ENCODE data around the gene PCIF1.

Gene PCIF1

DNA sequence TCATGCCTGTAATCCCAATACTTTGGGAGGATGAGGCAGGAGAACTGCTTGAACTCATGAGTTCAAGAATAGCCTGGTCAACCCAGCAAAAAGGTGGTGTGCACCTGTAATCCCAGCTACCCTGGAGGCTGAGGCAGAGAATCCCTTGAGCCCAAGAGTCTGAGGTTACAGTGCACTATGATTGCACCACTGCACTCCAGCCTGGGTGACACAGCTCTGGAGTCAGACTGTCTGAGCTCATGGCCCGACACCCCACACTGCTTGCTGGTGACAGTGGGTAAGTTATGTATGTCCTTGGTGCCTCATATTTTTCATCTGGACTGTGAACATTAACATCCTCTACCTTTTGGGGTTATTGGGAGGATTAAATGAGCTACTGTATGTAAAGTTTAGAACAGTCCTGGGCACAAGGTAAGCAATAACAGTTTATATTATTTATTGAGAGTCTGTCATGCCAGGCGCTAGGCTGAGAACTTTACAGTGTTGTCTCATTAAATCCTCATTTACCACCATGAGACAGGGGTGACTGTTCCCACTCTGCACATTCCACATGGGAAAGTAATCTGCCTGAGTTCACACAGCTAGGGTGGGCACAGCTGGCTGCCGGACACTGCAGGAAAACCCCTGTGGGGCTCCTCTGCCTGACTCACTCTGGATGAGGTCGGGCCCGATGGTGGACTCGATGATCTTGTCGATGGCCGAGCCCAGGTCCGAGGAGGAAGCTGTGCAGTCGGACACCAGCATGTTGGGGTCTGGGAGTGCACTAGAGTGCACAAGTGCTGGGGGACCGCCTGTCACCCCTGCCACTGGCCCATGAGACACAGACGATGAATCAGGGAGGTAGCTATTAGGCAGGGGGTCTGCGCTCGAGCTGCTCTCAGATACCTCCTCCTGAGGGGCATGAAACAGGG, 34.6 kb downstream of the PCIF1 start:
- no peak for TF ChIP-seq ZNF274 (IDR thresholded peaks at IDR 0.05; ENCODE audit: low read depth, low read length)
- H3K4me3 ChIP-seq (ENCODE audit: low read length): no peak overlapping the region

GRCh38 chr20:45969712-45970634, 35.5 kb downstream of the PCIF1 start:
- H3K4me3 ChIP-seq (ENCODE audit: low read length): peak overlapping the region; percentile 94
- TF ChIP-seq ZNF274 (IDR thresholded peaks at IDR 0.05; ENCODE audit: low read depth, low read length): no peak

- peak overlapping the region; percentile 94 for H3K4me3 ChIP-seq (ENCODE audit: low read length)
- no peak for TF ChIP-seq ZNF274 (IDR thresholded peaks at IDR 0.05; ENCODE audit: low read depth, low read length)
These were observed 36.4 kb downstream of the PCIF1 start for GRCh38 chr20:45970646-45971424.

- H3K4me3 ChIP-seq (ENCODE audit: low read length): peak overlapping the region; percentile 94
- no peak for TF ChIP-seq ZNF274 (IDR thresholded peaks at IDR 0.05; ENCODE audit: low read depth, low read length)
These were observed 36.9 kb downstream of the PCIF1 start for GRCh38 chr20:45971425-45971674.

DNA sequence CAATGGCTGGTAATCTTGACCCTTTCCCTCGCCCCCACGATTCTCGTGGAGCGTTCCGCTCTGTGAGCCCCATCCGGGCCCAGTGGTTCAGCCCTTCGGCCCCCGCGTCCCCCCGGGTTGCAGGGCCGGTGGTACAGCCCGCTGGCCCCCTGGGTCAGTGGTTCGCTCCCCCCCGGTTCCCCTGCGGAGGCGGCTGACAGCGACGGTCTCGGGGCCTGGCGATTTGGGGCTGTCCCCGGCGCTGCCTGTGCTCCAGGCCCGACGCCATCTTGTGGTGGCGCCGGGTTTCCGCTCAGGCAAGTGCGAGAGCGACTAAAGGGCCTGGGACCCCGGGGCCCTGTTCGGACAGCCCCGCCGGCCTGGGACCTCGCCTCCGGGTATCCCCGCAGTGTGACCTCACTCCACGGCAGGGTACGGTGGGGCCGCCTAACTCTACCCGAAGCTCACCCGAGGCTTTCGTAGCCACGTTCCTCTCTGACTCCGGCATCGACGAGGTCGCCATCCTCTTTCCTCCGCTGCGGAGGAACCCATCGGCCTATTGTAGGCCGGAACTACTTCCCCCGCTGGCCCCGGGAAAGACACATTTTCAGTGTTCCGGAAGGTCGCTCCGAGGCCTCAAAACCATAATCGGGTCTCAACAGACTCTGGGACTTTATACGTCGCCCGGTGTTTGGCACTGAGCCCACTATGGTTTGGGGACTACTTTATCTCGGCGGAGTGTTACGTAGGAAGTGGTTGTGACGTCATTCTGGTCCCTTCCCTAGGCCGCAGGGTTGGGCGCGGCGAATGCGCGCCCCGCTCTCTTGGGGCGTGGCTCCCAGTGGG, 37.4 kb downstream of the PCIF1 start, which contains the start of gene ZNF335:
Gene ZNF335, minus strand, starts transcription at position 529 of the 825 bp plus-strand sequence. CDS start 793 bp downstream, outside the sequence.
- no peak for TF ChIP-seq ZNF274 (IDR thresholded peaks at IDR 0.05; ENCODE audit: low read depth, low read length)
- H3K4me3 ChIP-seq (ENCODE audit: low read length): peak within 1 kb of the TSS; percentile 94

DNA sequence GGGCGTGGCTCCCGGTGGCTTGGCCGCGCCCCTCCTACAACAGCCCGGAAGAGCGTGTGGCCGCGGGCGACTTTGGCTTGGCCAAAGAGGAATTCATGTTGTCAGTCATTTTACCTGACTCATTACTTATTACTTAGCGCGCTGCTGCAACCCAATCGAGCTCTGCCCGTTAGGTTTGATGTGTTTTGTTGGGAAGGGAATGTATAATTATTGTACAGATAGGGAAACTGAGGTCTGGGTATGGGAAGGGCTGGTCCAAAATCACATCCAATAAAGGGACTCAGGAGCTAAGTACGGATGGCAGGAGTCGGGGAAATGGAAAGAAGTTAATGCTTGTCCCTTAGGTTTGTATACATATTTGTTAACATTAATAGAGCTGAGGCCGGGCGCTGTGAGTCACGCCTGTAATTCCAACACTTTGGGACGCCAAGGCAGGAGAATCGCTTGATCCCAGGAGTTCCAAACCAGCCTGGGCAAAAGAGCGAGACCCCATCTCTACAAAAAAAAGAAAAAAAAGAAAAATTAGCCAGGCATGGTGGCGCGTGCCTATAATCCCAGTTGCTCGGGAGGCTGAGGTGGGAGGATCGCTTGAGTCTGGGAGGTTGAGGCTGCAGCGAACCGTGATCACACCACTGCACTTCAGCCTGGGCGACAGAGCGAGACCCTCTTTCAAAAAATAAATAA, 38.2 kb downstream of the PCIF1 start:
- TF ChIP-seq ZNF274 (IDR thresholded peaks at IDR 0.05; ENCODE audit: low read depth, low read length): no peak
- H3K4me3 ChIP-seq (ENCODE audit: low read length): peak overlapping the region; percentile 70

- no peak overlapping the region for H3K4me3 ChIP-seq (ENCODE audit: low read length)
- no peak for TF ChIP-seq ZNF274 (IDR thresholded peaks at IDR 0.05; ENCODE audit: low read depth, low read length)
These were observed 40.5 kb downstream of the PCIF1 start for GRCh38 chr20:45974896-45975565.

DNA sequence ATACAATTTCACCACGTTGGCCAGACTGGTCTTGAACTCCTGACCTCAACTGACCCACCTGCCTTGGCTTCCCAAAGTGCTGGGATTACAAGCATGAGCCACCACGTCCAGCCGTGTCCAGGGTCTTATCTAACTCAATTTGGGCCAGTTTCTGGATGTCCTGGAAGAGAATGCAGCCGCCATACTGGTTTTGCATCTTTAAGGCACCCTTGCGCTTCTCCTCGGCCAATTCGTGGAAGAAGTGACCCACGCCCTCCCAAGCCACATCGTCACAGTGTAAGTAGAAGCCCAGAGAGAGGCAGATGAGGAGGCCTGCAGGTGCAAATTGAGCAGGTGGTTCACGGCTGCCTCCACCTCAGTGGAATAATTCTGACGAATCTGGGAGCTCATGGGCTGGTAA, 41.2 kb downstream of the PCIF1 start:
- no peak overlapping the region for H3K4me3 ChIP-seq (ENCODE audit: low read length)
- no peak for TF ChIP-seq ZNF274 (IDR thresholded peaks at IDR 0.05; ENCODE audit: low read depth, low read length)

DNA sequence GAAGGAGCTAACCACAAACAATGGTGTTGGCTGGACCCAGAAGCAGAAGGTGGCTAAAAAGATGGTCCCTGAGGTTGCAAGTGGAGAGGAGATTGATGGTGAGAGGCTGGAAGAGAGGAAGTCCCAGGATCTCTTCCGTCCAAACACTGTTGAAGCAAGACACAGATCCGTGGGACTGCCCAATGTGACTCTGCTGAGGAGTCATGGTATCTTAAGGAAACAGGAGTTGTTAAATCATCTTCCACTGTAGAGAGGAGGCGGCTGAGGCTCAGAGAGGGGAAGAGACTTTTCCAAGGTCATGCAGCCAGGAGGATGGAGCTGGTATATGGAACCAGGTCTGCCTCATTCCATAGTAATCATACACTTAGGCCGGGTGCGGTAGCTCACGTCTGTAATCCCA, 41.6 kb downstream of the PCIF1 start:
- H3K4me3 ChIP-seq (ENCODE audit: low read length): no peak overlapping the region
- TF ChIP-seq ZNF274 (IDR thresholded peaks at IDR 0.05; ENCODE audit: low read depth, low read length): no peak

DNA sequence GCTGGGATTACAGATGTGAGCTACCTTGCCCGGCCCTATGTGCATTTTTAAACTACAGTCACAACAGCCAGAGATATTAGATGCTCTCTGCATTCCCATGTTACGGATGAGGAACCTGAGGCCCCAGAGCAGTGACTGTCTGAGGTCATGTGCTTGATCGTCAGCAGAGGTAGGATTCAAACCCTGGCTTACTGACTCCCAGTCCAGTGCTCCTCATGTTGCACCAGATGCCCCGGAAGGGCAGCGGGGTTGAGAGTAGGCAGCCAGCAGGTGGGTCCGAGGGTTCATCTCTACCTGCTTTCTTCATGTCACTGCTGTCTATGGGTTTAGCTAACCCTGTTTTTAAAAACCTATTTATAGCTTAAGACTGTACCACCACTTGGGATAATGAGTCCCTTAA, 46.8 kb downstream of the PCIF1 start:
- no peak overlapping the region for H3K4me3 ChIP-seq (ENCODE audit: low read length)
- TF ChIP-seq ZNF274 (IDR thresholded peaks at IDR 0.05; ENCODE audit: low read depth, low read length): no peak

- TF ChIP-seq ZNF274 (IDR thresholded peaks at IDR 0.05; ENCODE audit: low read depth, low read length): no peak
- H3K4me3 ChIP-seq (ENCODE audit: low read length): no peak overlapping the region
These were observed 48.8 kb downstream of the PCIF1 start for GRCh38 chr20:45983279-45983743.

DNA sequence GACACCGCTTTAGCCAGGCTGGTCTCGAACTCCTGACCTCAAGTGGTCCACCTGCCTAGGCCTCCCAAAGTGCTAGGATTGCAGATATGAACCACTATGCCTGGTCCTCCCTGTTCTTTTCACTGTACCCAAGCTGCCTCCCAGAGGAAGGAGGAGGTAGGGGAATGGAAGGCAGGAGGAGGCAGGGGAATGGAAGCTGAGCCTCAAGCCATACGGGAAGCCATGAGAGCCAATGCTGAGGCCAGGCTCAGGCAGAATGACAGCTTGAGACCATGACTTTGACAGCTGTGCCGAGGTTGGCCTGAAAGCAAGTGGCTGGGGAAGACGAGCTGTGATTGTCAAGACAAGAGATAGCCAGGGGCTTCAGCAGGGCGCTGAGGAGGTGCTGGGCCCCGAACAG, 51.1 kb downstream of the PCIF1 start:
- no peak overlapping the region for H3K4me3 ChIP-seq (ENCODE audit: low read length)
- TF ChIP-seq ZNF274 (IDR thresholded peaks at IDR 0.05; ENCODE audit: low read depth, low read length): no peak

Data from GM08714 (cell line).